H9 (cell line): ENCODE measurements around the gene AIFM1. TPM values are rescaled to one million over a fixed set of nuclear protein-coding genes. Genes with fewer than 3 reads are reported as not detected.

ENCODE experiments used
- DNase-seq: peaks from one replicate; pipeline ENCODE4 v3.0.0-alpha.2; 2017
- H2AFZ ChIP-seq: one replicate; pipeline ENCODE4 v1.6.1; 2013; ENCODE audit warnings: mild to moderate bottlenecking, low read length, control low read depth, moderate library complexity
- H2AK5ac ChIP-seq: 2 replicates; pipeline ENCODE4 v1.6.1; 2013; ENCODE audit warnings: low read length, control low read depth, mixed read lengths; ENCODE audit not compliant: insufficient read length
- H2BK120ac ChIP-seq: one replicate; pipeline ENCODE4 v1.6.1; 2013; ENCODE audit warnings: low read depth, mild to moderate bottlenecking, low read length, control low read depth, inconsistent platforms; ENCODE audit not compliant: poor library complexity, severe bottlenecking
- H2BK12ac ChIP-seq: 2 replicates; pipeline ENCODE4 v1.6.1; 2013; ENCODE audit warnings: low read length, control low read depth, mixed read lengths, low read depth; ENCODE audit not compliant: insufficient read length
- H2BK15ac ChIP-seq: 2 replicates; pipeline ENCODE4 v1.6.1; 2013; ENCODE audit warnings: low read depth, low read length, control low read depth
- H2BK20ac ChIP-seq: one replicate; pipeline ENCODE4 v1.6.1; 2013; ENCODE audit warnings: low read depth, mild to moderate bottlenecking, low read length, control low read depth, inconsistent platforms; ENCODE audit not compliant: poor library complexity, severe bottlenecking
- H2BK5ac ChIP-seq: 2 replicates; pipeline ENCODE4 v1.6.1; 2013; ENCODE audit warnings: low read length, control low read depth, mixed read lengths; ENCODE audit not compliant: insufficient read length
- H3K14ac ChIP-seq: 2 replicates; pipeline ENCODE4 v1.6.1; 2013; ENCODE audit warnings: low read length, control low read depth; ENCODE audit not compliant: insufficient read depth
- H3K18ac ChIP-seq: 2 replicates; pipeline ENCODE4 v1.6.1; 2013; ENCODE audit warnings: low read depth, mild to moderate bottlenecking, mixed read lengths, low read length, control low read depth; ENCODE audit not compliant: insufficient read length
- H3K23ac ChIP-seq: 2 replicates; pipeline ENCODE4 v1.6.1; 2013; ENCODE audit warnings: low read length, control low read depth, mixed read lengths, low read depth; ENCODE audit not compliant: insufficient read length
- H3K23me2 ChIP-seq: 2 replicates; pipeline ENCODE4 v1.6.1; 2013; ENCODE audit warnings: low read depth, mild to moderate bottlenecking, mixed read lengths, low read length, control low read depth; ENCODE audit not compliant: insufficient read length, poor library complexity, severe bottlenecking
- H3K27ac ChIP-seq: 2 replicates; pipeline ENCODE4 v1.5.1; 2013; ENCODE audit warnings: low read length, control low read depth, mixed read lengths, low read depth; ENCODE audit not compliant: insufficient read length
- H3K27me3 ChIP-seq: 2 replicates; pipeline ENCODE4 v1.6.1; 2013; ENCODE audit warnings: low read length, control low read depth, inconsistent platforms; ENCODE audit not compliant: insufficient read depth
- H3K4ac ChIP-seq: 2 replicates; pipeline ENCODE4 v1.6.1; 2013; ENCODE audit warnings: low read depth, mild to moderate bottlenecking, control low read depth, inconsistent platforms, low read length, moderate library complexity
- H3K4me1 ChIP-seq: 2 replicates; pipeline ENCODE4 v1.6.1; 2013; ENCODE audit warnings: low read length, control low read depth, inconsistent platforms; ENCODE audit not compliant: insufficient read depth
- H3K4me2 ChIP-seq: 2 replicates; pipeline ENCODE4 v1.6.1; 2013; ENCODE audit warnings: low read length, control low read depth, mixed read lengths; ENCODE audit not compliant: insufficient read length, insufficient read depth
- H3K56ac ChIP-seq: 2 replicates; pipeline ENCODE4 v1.6.1; 2013; ENCODE audit warnings: low read depth, mild to moderate bottlenecking, mixed read lengths, low read length, control low read depth; ENCODE audit not compliant: insufficient read length
- H3K79me1 ChIP-seq: 2 replicates; pipeline ENCODE4 v1.6.1; 2013; ENCODE audit warnings: low read depth, mild to moderate bottlenecking, moderate library complexity, low read length, control low read depth, inconsistent platforms; ENCODE audit not compliant: insufficient read depth, poor library complexity, severe bottlenecking
- H3K79me2 ChIP-seq: 2 replicates; pipeline ENCODE4 v1.6.1; 2013; ENCODE audit warnings: low read length, control low read depth, inconsistent platforms; ENCODE audit not compliant: insufficient read depth
- H3K9ac ChIP-seq: 2 replicates; pipeline ENCODE4 v1.6.1; 2013; ENCODE audit warnings: low read length, control low read depth, mixed read lengths; ENCODE audit not compliant: insufficient read length; ENCODE audit errors: extremely low read depth
- H3K9me3 ChIP-seq: one replicate; pipeline ENCODE4 v1.6.1; 2013; ENCODE audit warnings: low read depth, low read length, inconsistent platforms; ENCODE audit not compliant: control insufficient read depth
- H3T11ph ChIP-seq: one replicate; pipeline ENCODE4 v1.6.1; 2013; ENCODE audit warnings: mild to moderate bottlenecking, low read length, control low read depth, inconsistent platforms
- H4K20me1 ChIP-seq: one replicate; pipeline ENCODE4 v1.6.1; 2013; ENCODE audit not compliant: control insufficient read depth, insufficient read length, insufficient read depth
- H4K5ac ChIP-seq: 2 replicates; pipeline ENCODE4 v1.6.1; 2013; ENCODE audit warnings: low read depth, mild to moderate bottlenecking, mixed read lengths, low read length, control low read depth; ENCODE audit not compliant: insufficient read length
- H4K8ac ChIP-seq: replicated peaks from 2 replicates; pipeline ENCODE4 v1.6.1; 2013; ENCODE audit warnings: low read length, control low read depth, mixed read lengths, low read depth; ENCODE audit not compliant: insufficient read length
- H4K91ac ChIP-seq: 2 replicates; pipeline ENCODE4 v1.6.1; 2013; ENCODE audit warnings: low read depth, mild to moderate bottlenecking, moderate library complexity, mixed read lengths, low read length, control low read depth; ENCODE audit not compliant: insufficient read length
- H3K27ac Mint-ChIP-seq, 3 experiments: 2 replicates in 2 of 3; 3 replicates in 1 of 3; pipeline ENCODE4 v1.8.0; 2020 to 2021; ENCODE audit warnings: mixed read lengths in 3 of 3, mild to moderate bottlenecking in 1 of 3, moderate library complexity in 1 of 3
- H3K27me3 Mint-ChIP-seq: 2 replicates; pipeline ENCODE4 v1.8.0; 2021; ENCODE audit warnings: low read depth, mild to moderate bottlenecking, moderate library complexity, mixed read lengths
- H3K36me3 Mint-ChIP-seq, 3 experiments: 2 replicates in 2 of 3; 3 replicates in 1 of 3; pipeline ENCODE4 v1.8.0; 2020 to 2021; ENCODE audit warnings: low read depth in 3 of 3, mixed read lengths in 3 of 3; ENCODE audit not compliant: insufficient read depth in 1 of 3
- H3K4me1 Mint-ChIP-seq, 2 experiments: 2 replicates each; pipeline ENCODE4 v1.8.0; 2020; ENCODE audit warnings: mixed read lengths in 2 of 2
- H3K4me3 Mint-ChIP-seq, 2 experiments: 2 replicates in 1 of 2; 3 replicates in 1 of 2; pipeline ENCODE4 v1.8.0; 2020 to 2021; ENCODE audit warnings: mild to moderate bottlenecking in 2 of 2, mixed read lengths in 2 of 2, moderate library complexity in 1 of 2
- H3K9me3 Mint-ChIP-seq, 2 experiments: 2 replicates in 1 of 2; 3 replicates in 1 of 2; pipeline ENCODE4 v1.8.0; 2020; ENCODE audit warnings: mild to moderate bottlenecking in 2 of 2, mixed read lengths in 2 of 2, moderate library complexity in 1 of 2
- CTCF ChIP-seq: fragments of 200-600 bp; sonication (generic); conservative IDR thresholded peaks from 3 replicates; pipeline ENCODE4 v1.8.0; 2021; ENCODE audit warnings: antibody characterized with exemption, mild to moderate bottlenecking
- WGBS: extraction: QIAGEN DNeasy Blood & Tissue Kit; methylation state at CpG from one replicate; pipeline ENCODE4 v1.1.7; 2013; ENCODE audit warnings: missing lambda C conversion rate, low lambda C conversion rate, mixed read lengths; ENCODE audit not compliant: insufficient read length; ENCODE audit errors: extremely low coverage; 5-methylcytosine and 5-hydroxymethylcytosine counted together
- total RNA-seq: library from RNA; stranded (reverse); gene quantifications from 2 replicates; pipeline ENCODE4 v1.2.1, GENCODE V29; 2021

Gene AIFM1
- total RNA-seq, 1 experiment from 2014 or later, result 43.7 TPM

GRCh38 chrX:130197464-130197863 lies 31.8 kb upstream of the AIFM1 start:
- H3T11ph ChIP-seq, result no peak overlapping the region
- H3K4ac ChIP-seq, result no peak overlapping the region
- WGBS, result no CpG with 5 or more reads among the region's 5 CpGs
- no peak overlapping the region for H2BK120ac ChIP-seq
- TF ChIP-seq CTCF, result no peak
- H3K23ac ChIP-seq, result no peak overlapping the region
- H3K4me1 ChIP-seq, result no peaks in the 10 kb centered on the region
- H4K91ac ChIP-seq, result no peak overlapping the region
- H3K4me2 ChIP-seq, result no peak overlapping the region
- H2BK5ac ChIP-seq, result no peak overlapping the region
- H3K18ac ChIP-seq, result no peak overlapping the region
- no peak overlapping the region for H2BK15ac ChIP-seq
- no peak overlapping the region for H4K8ac ChIP-seq
- H3K79me1 ChIP-seq, result no peaks in the 10 kb centered on the region
- peaks cover 0 to 34% of the 10 kb centered on the region in 2 experiments; a peak in 2 of 5 replicates for H3K9me3 Mint-ChIP-seq
- H4K5ac ChIP-seq, result no peak overlapping the region
- H3K4me1 Mint-ChIP-seq, result peaks cover 0 to under 1% of the 10 kb centered on the region in 2 experiments; a peak in 2 of 4 replicates
- H3K56ac ChIP-seq, result no peak overlapping the region
- H3K27ac Mint-ChIP-seq, result no peak overlapping the region
- no peak overlapping the region for H3K9ac ChIP-seq
- H3K27me3 Mint-ChIP-seq, result peaks cover 3% of the 10 kb centered on the region
- no peak overlapping the region for H2BK20ac ChIP-seq
- H2AK5ac ChIP-seq, result no peak overlapping the region
- H3K36me3 Mint-ChIP-seq, result no peaks in the 10 kb centered on the region; a peak in 1 of 7 replicates
- H3K27me3 ChIP-seq, result no peaks in the 10 kb centered on the region
- no peak overlapping the region for H2AFZ ChIP-seq
- no peaks in the 10 kb centered on the region for H3K23me2 ChIP-seq
- no peaks in the 10 kb centered on the region for H4K20me1 ChIP-seq
- no peak for DNase-seq
- no peak overlapping the region for H2BK12ac ChIP-seq
- H3K4me3 Mint-ChIP-seq, result no peak overlapping the region
- H3K79me2 ChIP-seq, result no peaks in the 10 kb centered on the region
- H3K27ac ChIP-seq, result no peak overlapping the region
- H3K14ac ChIP-seq, result no peak overlapping the region
- peaks cover 4% of the 10 kb centered on the region for H3K9me3 ChIP-seq
